HUDEP-2 (cell line): ENCODE data around the gene ARHGAP15.

ENCODE experiments used
- DNase-seq, 76 experiments: peaks; one replicate each; lab custom pipeline; 2025; ENCODE audit not compliant: unreplicated experiment in 76 of 76; lab: John Stamatoyannopoulos, UW

The ARHGAP15 gene

DNA sequence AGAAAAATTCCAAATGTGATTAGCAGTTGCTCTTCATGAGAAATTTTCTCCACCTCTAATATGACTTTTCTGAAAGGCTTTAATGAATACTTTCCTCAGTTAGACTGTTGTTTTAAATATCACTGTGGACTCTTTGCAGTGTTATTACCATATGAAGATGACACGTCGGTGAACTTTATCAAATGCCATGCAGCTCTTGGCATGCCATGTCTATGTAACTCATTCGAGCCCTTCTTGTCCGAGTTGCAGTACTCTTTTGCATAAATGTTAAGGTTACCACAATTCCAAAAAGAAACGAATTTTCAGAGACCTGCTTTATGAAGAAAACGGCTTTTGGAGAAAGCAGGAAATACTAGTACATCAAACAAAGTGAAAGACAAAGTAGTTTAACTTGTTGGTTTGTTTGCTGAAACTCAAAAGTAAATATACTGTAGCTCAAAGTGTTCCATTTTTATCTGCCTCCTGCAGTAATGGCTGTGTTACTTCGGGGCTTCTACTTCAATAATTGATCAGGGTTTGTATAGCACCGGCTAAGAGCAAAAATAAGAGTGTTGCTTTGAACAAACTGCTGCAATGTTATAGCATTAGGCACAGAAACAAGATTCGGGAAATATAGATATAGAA, 204.1 kb downstream of the ARHGAP15 start:
- no peak for DNase-seq

DNA sequence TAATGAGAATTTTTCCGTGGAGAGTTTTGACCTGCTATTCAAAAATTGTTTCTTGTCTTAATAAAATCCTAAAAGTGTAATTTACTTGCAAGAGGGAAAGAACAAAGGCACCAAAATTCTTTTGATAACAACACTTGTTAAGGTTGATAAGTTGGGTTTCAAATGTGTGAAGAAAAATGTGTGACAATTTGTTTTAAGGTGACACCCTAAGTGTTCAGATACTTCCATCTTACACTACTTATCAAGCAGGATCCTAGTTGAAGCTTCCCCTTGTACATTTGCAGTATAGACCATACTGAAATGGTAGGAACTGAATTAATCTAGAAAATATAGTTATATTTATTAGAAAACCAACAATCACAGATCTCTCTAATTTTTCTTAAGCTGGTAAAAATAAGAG, 204.6 kb downstream of the ARHGAP15 start:
- DNase-seq, result no peak

DNA sequence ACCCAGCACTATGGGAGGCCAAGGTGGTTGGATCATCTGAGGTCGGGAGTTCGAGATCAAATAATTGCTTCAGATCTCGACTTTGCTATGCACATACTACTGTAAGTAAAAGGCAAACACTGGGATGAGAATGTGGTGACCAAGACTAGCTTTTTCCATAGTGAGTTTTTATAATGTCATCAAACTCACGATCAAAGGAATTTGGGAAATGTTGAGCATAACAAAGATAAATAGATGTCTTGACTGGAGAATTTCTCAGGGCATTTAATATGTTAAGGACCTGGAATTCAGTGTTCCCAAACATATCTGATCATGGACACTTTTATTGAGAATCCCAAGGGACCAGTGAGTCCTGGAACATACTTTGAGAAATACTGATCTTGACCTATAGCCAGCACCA, 205.6 kb downstream of the ARHGAP15 start:
- no peak for DNase-seq

DNA sequence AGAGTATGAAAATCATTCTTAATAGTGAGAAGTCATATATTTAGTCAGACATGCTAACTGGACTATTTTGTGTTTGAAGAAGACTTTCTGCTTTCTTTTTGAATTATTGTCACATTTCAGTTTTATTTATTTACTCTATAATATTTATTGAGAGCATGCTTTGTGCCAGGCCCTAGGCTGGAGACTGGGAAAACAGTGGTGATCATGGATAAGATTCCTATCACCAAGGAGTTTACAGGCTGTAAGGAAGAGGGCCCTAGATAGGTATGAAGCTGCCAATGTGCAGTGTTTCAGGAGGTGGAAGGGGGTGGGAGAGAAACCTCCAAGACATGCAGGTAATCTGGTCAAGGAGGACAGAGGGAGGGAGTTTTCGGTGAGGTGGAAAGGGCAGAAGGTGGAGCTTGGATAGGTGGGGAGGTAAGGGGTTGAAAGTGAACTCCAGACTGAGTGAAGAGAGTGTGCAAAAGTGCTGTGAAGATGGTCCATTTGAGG, 207.5 kb downstream of the ARHGAP15 start:
- no peak for DNase-seq

DNA sequence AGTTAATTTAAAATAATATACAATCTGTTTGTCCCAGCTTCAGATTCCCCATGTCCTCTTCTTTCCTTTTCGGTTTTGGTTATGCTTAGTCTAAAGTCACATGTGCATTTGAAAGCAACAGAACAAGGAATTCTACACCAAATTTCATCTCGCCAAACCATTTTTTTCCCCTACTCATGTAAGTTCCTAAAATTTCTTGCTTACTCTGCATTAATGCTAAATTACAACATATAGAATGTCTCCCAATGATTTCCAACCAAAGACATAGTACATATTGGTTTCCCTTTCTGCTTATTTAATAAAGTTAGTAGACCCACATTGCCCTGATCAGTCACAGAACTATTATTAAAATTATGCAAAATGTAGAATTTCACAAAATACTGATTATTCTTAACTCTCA, 212.3 kb downstream of the ARHGAP15 start:
- DNase-seq, result no peak

DNA sequence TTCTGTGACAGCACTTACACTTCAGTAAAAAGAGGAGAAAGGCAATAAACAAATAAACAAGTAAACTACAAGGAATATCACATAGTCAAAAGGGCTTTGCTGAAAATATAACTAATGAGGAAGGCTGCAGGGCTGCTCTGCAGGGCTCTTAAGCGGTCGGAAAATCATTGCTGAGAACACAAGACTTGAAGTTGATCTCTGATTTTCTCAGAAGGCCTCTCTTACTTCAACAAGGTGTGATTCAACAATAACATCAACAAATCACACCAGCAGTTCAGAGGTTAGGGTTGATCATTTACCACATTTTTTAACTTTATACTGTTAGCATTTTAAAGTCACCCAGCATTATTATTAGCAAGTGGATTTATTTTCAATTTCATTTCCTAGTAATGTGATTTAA, 215.6 kb downstream of the ARHGAP15 start:
- DNase-seq, result no peak

DNA sequence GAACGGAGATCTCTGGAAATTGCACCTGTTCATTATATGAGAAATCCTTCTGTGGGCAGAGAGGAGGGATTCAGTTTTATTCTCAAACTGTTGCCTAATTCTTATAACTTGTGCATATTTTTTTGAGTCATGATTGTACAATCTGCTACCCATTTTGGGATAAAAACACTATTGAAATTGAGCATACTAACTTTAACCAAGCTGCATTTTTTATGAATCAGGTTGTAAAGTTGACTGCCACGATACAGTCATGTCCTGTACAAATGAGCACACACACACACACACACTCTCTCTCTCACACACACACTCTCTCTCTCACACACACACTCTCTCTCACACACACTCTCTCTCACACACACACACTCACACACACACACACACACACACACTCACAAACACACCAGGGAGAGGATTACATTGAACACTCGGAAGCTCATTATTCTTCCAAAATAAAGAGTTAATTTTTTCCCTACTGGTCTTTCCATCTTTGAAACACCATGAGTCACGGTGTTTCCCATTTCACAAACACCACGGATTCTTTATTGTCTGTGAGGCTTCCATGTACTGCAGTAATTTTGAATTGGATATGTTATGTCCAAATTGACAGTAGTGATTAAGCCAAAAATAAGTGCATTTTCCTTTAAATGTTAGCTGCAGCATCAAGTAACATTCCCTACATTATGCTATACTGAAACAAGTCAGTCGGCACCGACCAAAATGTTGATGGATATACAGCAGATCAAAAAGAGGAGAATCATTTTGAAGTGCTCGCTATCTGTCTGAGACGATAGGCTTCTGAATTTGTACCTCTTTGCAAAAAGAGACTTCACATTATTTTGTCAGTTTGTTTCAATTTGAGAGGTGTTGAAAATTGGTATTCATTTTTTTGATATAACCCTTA, 216.9 kb downstream of the ARHGAP15 start:
- no peak for DNase-seq

DNA sequence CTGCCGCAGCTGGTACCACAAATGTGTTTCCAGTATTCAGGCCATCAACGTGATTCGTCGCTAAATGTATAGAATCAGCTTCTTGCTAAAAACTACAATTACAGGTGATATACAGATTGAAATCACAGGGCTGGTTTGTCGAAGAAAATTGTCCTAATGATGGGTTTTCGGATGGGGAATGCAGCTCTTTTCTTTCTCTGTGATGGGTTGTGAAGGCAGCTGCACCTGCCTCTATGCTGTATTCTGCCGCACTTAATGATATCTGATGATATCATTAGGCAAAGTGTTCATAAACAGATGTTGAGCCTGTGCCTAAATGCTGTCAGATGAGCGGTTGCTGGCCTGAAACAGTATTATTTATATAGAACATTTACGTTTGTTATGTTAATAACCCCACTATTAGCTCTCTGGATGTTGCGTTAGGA, 218.1 kb downstream of the ARHGAP15 start:
- no peak for DNase-seq

DNA sequence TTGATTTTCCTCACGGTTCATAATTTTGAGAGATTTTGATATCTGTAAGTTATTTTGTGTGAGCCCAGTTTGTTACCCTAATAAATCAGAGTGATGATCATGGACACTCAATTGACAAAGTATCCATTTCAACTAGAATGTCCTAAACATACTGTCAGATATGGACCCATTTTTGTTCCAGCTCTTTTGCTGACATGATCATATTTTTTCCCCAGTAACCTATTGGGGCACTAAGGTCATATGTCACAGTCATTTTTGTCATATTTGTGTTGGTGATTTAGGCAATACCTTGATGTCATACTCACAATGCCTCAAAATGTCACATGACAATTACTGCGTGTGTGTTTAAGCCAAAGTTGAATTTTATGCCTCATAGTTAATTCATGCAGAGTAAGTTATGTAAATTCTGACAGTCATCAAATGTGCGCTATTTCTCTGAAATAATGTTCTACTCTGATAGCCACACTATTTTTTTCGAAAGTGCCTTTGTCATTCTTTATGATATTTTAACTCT, 218.7 kb downstream of the ARHGAP15 start:
- no peak for DNase-seq

DNA sequence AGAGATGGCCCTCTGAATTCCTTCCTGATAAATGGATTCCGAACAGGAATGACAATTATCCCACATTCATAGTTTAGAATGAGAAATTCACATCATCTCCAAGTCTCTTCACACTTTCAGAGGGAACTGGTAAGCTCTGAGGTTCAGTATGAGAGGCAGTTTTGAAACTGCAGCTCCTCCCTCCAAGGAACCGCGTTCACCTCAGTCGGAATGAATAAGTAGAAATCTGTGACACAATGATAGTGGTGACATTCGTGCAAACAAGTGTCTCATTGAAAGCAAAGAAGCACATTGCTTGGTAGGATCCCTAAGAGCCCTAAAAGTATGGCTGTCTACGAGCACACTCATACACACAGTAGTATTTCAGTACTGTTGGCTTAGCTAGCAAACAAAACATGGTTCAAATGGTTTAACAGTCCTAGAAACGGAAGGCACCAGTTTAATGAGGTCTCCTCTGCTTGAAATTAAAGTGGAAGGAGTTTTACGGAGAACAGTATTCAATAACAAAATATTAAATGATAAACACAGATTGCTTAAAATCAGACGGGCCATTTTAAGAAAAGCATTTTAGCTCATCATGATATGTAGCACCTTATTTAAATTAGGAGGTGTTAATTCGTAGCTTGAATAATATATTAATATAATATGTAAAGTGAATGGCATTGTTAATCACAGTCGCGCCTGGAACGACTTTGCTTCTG, 225.0 kb downstream of the ARHGAP15 start:
- no peak for DNase-seq

DNA sequence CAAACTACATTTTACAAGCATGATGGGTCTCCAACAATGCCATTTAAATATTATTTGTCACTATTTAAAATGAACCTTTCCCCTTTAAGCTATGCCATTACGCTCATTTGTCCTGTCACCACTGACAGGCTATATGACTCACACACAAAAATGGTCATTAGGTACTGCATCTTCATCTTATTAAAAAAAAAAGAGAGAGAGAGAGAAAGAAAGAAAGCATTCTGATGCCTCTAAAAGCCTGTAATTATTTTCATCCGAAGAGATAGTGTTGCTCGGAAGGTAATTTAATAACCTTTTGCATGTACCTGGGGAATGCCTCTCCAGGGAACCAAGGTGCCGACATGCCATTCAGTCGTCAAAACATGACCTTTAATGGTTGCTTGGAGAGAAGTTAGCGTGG, 226.7 kb downstream of the ARHGAP15 start:
- no peak for DNase-seq

DNA sequence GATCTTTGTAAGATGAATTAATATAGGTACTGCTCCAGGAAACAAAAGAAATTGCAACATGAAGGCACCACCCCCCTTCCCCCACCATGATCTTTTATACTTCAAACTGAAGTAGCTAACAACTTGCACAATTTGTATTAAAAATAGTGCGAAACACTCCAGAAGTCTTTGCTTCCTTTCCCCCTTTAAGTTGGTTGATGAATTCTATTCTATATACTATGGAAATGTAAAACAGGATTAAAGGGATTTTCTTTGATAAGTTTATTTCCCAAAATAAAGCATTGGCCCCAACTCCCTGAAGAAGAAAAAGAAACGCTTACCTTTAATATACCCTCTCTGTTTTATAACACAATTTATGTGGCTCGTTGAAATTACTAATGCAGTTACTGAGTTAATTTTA, 227.1 kb downstream of the ARHGAP15 start:
- no peak for DNase-seq

DNA sequence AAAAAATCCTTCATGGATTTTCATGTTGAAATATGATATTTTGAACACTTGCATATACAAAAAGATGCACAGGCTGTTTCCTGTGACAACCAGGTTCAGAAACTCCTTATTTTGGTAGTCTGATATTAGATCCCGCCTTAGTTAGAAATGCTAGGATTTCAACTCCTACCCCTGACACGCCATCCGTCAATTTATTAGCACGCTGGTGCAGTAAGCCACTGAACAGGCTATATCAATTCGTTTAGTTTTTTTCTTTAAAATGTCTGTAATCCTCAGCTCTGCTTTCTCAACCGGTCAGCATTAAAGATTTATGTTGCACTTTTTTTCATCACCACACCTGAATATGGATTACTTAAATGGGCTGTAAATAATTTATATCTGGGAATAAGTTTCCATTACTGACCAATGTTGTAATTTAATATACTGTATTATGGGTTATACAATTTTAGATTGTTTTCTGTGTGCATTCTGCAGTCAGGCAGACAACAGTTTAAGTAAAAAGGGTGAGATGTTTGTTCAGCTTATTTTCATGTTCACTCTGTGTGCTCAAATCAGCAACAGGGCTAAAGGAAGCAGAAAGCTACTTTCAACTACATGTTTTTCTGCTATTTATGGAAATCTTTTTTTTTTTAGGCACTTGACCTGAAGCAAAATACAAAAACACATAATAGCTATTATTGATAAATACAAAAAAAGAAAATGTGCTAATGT, 227.7 kb downstream of the ARHGAP15 start:
- no peak for DNase-seq

DNA sequence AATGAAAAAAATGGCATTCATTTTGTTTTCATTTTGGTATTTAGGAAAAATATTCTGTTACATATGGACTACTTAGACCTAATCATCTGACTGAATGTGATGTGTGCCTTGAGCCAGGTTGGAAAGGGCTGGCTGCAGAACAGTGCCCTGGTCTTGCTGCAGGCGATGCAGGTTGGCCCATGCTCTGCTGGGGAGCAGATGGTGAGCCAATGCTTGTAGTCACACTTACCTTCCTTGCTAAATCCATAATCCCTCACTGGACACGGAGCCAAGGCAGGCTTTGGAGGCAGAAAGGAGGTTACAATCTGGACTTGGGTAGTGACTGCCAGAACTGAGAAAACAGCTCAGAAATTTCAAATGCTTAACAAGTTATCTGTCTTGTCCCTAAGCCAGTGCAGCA, 228.7 kb downstream of the ARHGAP15 start:
- DNase-seq, result no peak

DNA sequence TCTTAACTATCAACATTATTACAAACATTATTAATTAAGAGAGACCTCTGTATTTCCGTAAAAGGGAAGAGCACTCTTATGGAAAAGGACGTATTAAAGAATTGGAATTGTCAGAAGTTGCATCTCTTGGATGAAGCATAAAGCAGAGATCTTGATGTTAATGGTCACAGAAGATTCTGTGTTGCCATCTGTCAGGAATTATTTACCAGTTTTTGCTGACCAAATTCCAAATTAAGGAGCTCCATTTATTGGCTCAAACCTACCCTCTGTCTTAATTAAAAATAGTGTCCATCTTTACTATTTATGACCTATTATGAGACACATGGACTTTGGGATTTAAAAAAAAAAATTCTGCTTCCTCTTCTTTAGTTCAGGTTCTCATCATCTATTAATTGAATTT, 232.1 kb downstream of the ARHGAP15 start:
- no peak for DNase-seq

DNA sequence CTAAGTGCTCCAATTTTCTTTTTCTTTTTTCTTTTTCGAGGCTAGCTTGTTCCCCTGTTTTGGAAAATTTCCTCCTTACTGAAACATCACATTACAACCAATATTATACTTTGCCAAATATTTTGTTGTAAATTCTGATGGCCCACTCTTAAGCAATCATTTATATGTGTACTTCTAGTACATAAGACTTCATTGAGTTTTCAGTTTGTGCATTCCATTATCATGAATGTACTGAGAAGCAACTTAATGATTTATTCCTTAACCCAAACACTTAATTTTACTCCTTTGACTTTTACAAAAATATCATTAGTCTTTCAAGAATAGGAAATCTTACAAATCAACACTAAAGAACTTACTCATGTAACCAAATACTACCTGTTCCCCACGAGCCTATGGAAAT, 242.4 kb downstream of the ARHGAP15 start:
- DNase-seq, result no peak

DNA sequence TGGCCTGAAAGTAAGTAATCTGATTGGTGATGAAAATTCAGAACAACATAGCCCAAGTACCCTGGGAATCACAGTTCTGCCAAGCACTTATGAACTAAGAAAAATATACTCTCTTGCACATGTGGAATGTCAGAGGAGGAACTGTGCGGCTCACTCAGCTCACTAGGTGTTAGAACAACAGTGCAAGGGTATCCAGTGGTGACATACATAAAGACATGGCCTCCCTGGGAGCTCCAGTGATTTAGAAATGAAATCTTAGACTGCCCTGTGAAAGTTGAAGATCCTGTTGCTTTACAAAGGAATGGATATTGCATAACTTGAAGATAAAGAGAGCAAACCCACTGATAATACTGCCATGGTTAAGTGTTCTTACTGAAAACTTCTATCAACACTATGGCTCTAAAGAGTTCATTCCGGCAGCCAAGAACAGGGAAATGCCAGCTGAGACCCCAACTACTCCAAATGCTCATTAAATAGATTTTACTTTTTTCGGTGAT, 246.2 kb downstream of the ARHGAP15 start:
- DNase-seq, result no peak

DNA sequence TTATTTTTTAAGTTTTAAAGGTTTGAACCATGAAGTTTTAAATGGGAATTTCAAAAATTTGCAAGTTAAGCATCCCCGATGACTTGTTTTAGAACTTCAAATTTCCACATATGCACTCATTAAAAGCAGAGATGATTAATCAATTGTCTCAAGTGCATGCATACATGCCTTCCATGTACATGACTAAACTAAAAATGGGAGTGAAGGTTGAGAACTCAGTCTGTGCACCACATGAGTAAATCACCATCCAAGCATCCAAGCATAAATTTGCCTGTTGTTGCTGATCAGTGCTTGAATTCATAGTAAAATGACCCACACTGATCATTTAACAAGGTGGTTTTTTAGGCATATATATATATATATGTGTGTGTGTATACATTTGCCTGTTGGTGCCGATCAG, 249.8 kb downstream of the ARHGAP15 start:
- no peak for DNase-seq

DNA sequence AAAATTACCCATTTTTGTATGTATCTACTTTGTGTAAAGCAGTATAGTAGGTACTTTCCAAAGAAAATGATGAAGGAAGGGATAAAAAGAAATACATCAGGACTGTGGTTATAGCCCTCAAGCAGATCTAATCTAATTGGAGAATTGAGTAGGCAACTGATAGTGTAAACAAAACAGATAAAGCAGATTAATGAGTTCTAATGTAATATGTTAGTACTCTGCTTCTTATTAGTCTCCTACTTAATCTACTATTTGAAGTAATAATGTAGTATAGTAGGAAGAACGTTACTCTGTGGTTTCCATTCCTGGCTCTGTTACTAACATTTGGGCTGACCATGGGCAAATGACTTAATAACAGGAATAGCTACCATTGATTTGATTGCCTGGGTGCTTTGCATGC, 250.7 kb downstream of the ARHGAP15 start:
- DNase-seq, result no peak

DNA sequence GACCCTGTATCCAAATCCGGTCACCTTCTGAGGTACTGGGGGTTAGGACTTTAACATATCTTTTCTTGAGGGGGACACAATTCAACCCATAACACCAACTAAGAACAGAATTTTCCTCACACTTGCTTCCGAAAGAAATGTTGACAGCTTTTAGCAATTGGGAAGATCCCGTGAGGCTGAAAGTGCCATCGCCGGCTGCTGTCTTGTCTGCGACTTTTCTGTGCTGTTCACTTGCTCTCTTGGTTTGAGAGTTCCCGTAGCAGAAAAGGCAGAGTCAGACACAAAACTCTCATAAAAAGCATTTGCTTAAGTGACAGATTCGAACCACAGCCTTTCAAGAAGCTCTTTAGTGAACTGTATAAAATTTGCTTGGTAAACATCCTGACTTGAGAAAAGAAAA, 253.4 kb downstream of the ARHGAP15 start:
- no peak for DNase-seq

DNA sequence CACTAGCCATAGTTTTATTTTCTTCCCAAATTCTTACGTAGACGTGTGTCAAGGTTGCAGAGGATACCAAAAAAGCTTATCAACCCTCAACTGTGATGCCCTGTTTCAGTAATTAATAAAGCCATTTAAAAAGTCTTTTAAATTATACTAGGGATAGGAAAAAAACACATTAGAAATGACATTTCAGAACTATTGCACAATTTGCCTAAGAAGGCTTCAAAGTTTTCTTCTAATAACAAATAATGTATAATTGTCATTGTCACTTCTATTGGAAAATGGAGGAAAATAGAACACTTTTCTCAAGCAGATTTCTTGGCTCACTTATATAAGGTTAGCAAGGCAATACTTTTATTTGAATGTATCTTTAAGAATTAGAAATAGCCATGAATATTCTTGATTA, 253.8 kb downstream of the ARHGAP15 start:
- DNase-seq, result no peak
